Measurements from ENCODE around the gene MSANTD2. TPM values are rescaled to one million over a fixed set of nuclear protein-coding genes. Genes with fewer than 3 reads are reported as not detected.
A peak's percentile ranks its signal among the peaks of the same experiment; 100 is the strongest.

The MSANTD2 gene
- polyA plus RNA-seq, 3 donors = 1.2 to 5.8 (median 1.8) TPM

- 4% methylated on average over 25 of the region's 25 CpGs for WGBS (ENCODE audit: insufficient coverage)
- H3K4me3 ChIP-seq (replicated peaks in 1 of 3; ENCODE audit: low read depth in 2 of 3, low read length in 3 of 3) = no peak overlapping the region
- H3K27ac Mint-ChIP-seq = no peak overlapping the region
These were observed 40.0 kb downstream of the MSANTD2 start for GRCh38 chr11:124760205-124760652.

More at GRCh38 chr11:124760205-124760652, 40.0 kb downstream of the MSANTD2 start:
- H3K27me3 ChIP-seq (ENCODE audit: control insufficient read depth in 2 of 2, insufficient read depth in 2 of 2, low read length in 2 of 2) = peaks cover 29 to 45% of the 10 kb centered on the region in 2 donors
- H3K9ac ChIP-seq (ENCODE audit: insufficient read depth, low read length, poor library complexity, severe bottlenecking) = no peak overlapping the region
- DNase-seq = no peak
- peak overlapping the region; percentile 8 for H3K4me2 ChIP-seq (replicated peaks; ENCODE audit: extremely low read depth, low read length, poor library complexity, severe bottlenecking)
- H4K20me1 ChIP-seq (ENCODE audit: insufficient read depth, low read length) = peaks cover 5% of the 10 kb centered on the region
- intact Hi-C loops (cut with micrococcal nuclease) = no loop called here
- H3K4me1 Mint-ChIP-seq = peaks cover 50% of the 10 kb centered on the region
- H3K4me1 ChIP-seq (ENCODE audit: control insufficient read depth in 1 of 2, insufficient read depth in 2 of 2, low read length in 2 of 2) = peaks cover 53 to 60% of the 10 kb centered on the region in 2 donors
- peaks cover 3 to 14% of the 10 kb centered on the region in 2 donors for H3K9me3 ChIP-seq (replicated peaks in 1 of 2; ENCODE audit: control insufficient read depth in 1 of 2, insufficient read depth in 1 of 2, low read length in 2 of 2)
- H2AFZ ChIP-seq (ENCODE audit: insufficient read depth, low read depth, low read length, poor library complexity, severe bottlenecking) = peak overlapping the region; percentile 31
- peak overlapping the region; percentile 34 to 81 for H3K4me3 Mint-ChIP-seq
- H3K9me3 Mint-ChIP-seq = peaks cover 0 to 23% (median 12%) of the 10 kb centered on the region in 7 donors
- peaks cover 50 to 67% (median 54%) of the 10 kb centered on the region in 3 donors for H3K27me3 Mint-ChIP-seq (ENCODE audit: low read depth in 3 of 3)
- peaks cover 9 to 12% of the 10 kb centered on the region in 2 donors for H3K36me3 Mint-ChIP-seq
- no peaks in the 10 kb centered on the region for H3K79me2 ChIP-seq (ENCODE audit: insufficient read depth, low read length)
- TF ChIP-seq CTCF (IDR thresholded peaks at IDR 0.05) = no peak
- no peak overlapping the region for H3K27ac ChIP-seq (ENCODE audit: low read depth in 1 of 2, low read length in 2 of 2)
- peaks cover 0 to 6% of the 10 kb centered on the region in 2 donors for H3K36me3 ChIP-seq (replicated peaks in 1 of 2; ENCODE audit: control insufficient read depth in 1 of 2, insufficient read depth in 2 of 2, low read length in 2 of 2)
